G401.6 (cell line): Measurements from ENCODE around the gene KNG1.
"Not testable (repeated sequence)": the region's sequence is repeated elsewhere in the genome, so short reads cannot be mapped to it uniquely, and the experiment has no call there.

Experiments
- FAIRE-seq: peaks from 2 replicates; lab custom pipeline; 2012; peaks lifted over from hg19 to GRCh38; lab: Jason Lieb, UNC

KNG1 gene

DNA sequence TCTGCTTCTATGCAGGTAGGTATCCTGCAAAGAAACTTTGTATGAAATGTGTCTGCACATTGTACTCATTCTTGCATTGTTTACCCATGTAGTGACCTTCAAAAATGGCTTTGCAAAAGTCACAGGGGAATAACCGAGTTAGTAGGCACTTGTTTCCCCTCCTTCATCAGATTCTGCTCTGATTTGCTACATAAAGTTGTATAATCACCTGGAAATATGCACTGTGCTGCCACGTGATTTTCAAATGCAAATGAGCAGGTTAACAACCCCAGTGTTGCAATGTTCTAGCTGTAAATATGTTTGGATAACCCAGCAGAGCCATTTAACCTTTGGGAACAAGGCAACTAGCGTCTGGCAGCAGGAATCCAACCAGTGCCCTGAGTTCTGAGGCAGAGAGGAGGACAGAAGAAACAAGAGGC is at the start of gene KNG1:
Gene KNG1, plus strand, starts transcription at position 321 of the 419 bp plus-strand sequence. CDS start 184 bp downstream, outside the sequence.
- no peak for FAIRE-seq

DNA sequence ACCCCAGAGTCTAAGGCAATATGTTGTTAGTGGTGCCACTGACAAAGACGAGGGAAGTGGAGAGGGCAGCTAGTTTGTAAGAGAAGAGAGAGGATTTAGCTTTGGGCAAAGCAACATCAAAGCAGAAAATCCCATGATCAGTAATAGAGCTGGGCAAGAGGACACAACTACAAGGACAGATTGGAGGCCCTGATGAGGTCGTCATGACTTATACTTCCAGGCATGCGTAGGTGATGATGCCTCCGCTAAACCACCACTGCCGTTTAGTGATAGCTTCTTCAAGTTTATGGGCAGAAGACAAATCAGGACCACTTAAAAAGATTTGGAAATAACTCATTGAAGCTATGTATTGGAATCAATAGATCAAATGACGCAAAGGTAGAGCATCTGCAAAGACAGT is 48.7 kb upstream of the KNG1 start:
- no peak for FAIRE-seq

DNA sequence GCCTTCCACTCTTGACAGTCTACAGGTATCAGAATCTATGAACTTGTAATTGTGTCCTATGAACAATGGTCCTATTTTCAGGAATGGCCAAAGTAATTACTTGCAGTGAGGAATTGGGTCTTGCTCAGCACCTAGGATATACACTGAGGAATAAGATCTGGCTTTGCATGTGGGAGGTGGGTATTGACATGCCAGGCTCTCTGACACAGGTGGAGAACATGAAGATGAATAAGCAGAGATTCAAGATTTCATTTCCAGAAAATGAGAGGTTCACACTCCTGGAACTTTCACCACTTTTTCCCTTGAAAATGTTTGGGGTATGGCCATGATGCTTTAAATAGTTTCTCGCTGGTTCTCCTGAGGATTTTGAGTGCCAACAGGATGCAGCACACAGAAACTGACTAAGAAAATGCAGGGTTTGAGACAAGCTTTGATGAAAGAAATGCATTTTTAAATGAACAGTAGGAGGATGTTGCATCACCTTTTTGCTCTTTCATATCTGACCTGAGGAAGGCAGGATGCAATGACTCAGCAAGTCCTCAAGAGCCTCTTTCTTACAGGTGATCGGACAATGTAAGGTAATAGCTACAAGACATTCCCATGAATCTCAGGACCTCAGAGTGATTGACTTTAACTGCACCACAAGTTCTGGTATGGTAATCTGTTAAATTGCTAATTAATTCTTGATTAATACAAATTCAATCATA is 47.6 kb upstream of the KNG1 start:
- FAIRE-seq = no peak

DNA sequence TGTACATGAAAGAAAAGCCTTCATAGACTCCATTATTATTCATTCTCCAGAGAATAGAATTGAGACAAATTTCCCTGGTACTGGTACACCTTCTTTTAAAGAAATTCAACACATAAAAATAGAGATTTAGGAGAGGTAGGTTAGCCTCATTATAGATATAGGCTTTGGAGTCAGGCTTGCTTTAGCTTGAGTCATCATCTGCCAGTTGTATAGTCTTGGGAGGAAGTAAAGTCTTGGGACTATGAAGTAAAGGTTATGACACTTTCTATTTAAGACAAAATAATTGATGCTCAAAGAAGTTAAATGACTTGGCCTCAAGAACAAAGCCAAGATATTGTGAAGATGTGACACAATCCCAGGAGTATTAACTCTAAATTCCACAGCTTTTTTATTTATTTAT is 47.0 kb upstream of the KNG1 start:
- FAIRE-seq = no peak

DNA sequence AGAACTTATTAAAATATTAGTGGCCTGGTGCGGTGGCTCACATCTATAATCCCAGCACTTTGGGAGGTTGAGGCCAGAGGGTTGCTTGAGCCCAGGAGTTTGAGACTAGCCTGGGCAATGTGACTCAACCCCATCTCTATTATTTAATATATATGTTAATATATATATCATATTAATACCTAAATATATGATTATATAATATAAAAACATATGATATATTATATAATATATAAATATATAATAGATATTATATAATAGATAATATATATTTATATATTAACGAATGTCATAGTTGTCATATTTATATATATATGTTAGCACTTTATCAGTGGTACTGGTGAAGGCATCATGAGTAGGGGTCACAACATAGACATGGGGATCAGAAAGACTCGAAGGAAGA is 46.1 kb upstream of the KNG1 start:
- no peak for FAIRE-seq

DNA sequence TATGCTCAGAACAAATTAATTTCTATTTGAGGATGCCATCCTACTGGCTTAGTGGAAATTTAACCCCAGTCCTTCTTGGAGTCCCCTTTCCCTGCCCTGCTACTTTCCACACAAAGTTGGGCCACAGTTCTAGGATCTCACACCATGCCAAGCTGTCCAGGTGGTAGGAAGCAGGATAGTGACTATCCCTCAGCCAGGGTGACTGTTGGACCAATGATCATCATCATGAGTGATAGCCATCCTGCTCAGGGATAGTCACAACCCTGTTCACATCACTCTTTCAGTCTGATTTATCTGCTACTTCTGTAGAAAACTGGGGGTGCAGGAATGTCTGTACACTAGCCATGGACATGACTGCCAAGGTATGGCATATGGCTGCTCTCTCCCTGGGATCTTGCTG is 38.6 kb upstream of the KNG1 start:
- no peak for FAIRE-seq

DNA sequence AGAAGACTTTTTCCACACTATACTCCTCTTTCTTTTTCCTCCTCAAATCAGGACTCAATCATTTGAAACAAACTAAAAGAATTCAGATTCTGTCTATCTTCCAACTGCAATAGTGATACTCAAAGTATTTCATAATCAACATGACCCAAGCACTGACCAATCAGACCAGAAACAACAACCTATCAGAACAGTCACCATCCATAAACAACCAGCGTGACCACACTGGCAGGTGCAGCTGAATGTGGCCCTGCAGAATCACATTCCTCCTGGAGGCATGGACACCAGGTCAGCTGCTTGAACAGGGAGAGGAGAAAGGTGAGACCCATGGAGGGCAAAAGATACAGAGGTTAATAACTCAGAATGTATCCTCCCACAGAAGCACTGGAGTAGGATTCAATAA is 38.0 kb upstream of the KNG1 start:
- no peak for FAIRE-seq

DNA sequence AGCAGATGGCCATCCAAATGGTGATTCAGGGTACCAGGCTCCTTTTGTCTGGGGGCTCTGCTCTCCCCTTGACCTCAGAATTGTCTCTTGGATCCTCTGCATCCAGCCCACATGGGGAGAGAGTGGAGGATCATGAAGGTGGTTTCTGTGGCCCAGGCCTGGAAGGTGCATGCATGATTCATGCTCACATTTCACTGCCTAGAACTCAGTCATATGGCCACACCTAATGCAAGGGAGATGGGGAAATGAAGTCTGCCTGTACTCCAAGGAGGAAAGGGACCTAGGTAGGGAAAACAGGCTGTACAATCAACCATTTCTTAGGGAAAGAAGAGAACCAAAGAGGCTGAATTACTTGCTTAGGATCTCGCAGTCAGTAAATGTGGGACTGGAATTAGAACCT is 36.3 kb upstream of the KNG1 start:
- FAIRE-seq = no peak

DNA sequence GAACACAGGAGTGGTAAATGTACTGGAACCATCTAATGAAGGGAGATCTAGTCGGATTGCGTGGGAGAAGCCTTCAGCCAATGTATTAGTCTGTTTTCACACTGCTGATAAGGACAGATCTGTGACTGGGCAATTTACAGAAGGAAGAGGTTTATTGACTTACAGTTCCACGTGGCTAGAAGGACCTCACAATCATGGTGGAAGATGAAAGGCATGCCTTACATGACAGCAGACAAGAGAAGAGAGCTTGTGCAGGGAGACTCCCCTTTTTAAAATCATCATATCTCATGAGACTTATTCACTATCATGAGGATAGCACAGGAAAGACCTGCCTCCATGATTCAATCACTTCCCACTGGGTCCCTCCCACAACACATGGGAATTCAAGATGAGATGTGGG is 34.3 kb upstream of the KNG1 start:
- FAIRE-seq = no peak

DNA sequence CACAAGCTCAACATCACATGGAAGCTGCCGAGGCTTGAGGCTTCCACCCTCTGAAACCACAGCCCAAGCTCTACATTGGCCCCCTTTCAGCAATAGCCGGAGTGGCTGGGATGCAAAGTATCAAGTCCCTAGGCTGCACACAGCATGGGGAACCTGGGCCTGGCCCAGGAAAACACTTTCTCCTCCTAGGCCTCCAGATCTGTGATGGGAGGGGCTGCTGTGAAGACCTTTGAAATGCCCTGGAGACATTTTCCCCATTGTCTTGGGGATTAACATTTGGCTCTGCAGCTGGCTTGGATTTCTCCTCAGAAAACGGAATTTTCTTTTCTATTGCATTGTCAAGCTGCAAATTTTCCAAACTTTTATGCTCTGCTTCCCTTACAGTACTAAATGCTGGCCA is 33.2 kb upstream of the KNG1 start:
- no peak for FAIRE-seq

DNA sequence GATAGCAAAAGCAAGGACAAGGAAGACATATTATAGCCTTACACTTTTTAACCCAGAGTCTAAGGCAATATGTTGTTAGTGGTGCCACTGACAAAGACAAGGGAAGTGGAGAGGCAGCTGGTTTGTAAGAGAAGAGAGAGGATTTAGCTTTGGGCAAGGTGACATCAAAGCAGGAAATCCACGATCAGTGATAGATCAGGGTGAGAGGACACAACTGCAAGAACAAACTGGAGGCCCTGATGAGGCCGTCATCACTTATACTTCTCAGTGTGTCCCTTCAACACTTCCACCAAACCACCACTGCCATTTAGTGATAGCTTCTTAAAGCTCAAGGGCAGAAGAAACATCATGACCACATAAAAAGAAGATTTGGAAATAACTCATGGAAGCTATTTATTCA is 30.7 kb upstream of the KNG1 start:
- FAIRE-seq = not testable (repeated sequence)

DNA sequence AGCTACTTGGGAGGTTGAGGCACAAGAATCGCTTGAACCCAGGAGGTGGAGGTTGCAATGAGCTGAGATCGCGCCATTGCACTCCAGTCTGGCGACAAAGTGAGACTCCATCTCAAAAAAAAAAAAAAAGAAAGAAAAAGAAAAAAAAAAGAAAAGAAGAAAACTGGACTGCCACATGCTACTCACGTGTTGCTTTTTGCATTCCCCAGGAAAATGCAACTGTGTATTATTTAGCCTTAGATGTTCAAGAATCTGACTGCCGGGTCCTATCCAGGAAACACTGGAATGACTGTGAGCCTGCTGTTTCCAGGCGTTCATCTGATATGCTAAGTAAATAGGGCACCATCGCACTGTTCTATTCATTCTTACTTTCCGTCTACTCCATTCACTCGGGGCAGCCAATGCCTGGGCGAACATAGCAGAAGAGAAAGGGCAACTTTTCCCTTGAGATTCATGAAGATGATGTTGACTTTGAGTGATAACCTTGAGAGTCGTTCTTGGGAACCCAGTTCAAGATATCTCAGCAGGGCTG is 30.0 kb upstream of the KNG1 start:
- no peak for FAIRE-seq

DNA sequence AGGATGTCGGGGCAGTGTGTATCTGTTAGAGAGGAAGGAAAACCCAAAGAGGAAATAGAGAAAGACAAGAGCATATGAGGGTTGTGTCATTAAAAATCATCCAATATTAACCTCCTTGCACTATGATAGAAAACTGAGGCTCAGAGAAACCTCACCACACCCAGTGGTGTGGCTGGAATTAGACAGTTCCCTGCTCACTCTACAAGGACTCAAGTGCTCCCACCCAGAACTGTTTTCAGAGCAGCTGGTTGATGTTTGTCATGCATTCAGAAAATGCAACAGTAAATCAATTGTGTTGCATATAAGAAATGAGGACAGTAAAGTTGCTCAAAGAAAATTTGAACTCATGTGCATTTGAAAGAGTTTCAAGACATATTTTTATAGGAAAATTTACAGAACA is 26.9 kb upstream of the KNG1 start:
- not testable (repeated sequence) for FAIRE-seq

DNA sequence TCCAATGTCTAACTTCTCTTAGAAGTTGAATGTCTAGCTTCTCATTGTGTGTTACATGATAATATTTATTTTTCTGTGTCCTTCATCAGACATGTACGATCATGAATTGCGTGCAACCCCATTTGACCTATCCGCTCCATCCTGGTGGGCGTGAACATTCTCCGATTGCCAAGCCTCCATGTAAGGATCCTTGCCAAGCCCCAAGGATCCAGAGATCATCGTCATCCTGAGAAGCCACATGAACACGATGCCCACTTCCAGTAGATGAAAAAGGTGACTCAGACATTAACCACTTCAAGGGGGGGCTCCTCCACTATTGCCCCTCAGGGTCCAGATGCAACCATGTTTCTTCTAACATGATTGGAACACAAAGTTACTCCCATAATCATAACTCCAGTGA is 25.5 kb upstream of the KNG1 start:
- FAIRE-seq = no peak

DNA sequence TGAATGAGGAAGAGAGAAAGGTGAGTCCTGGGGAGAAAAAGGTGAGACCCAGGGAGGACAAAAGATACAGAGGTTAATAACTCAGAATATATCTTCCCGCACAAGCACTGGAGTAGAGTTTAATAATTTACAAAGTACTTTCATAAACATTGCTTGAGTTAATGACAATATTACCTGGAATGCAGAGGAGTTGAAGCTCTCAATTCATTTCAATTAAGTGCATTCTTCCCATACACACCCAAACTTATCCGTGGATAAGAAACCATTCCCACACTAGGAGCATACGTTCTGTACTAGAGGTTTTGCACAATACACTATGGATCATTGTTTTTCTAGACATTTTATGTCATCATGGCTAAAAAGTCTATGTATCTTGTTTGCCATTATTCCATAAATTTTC is 23.3 kb upstream of the KNG1 start:
- FAIRE-seq = no peak

DNA sequence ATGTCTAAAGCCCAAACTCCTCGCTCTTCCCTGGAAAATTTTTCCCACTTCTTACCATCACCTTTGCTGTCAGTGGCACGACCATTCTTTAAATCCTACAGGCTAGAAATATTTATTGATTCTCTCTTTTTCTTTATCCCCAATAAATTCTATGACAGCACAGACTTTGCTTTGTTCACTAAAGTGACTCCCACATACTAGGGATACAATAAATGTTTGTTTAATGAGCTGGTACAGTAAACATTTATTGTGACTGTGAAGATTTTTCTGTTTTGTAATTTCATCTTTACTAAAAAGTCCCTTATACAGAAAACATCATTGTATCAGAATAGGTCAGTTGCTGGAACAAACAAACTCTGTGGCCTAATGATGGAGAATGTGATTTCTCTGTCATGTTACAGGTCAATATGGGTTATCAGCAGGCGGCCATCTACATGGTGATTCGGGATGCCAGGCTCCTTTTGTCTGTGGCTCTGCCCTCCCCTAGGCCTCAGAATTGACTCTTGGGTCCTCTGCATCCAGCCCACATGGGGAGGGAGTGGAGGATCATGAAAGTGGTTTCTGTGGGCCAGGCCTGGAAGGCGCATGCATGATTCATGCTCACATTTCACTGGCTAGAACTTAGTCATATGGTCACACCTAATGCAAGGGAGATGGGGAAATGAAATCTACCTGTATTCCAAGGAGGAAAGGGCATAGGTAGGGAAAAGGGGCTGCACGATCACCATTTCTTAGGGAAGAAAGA is 22.7 kb upstream of the KNG1 start:
- no peak for FAIRE-seq

DNA sequence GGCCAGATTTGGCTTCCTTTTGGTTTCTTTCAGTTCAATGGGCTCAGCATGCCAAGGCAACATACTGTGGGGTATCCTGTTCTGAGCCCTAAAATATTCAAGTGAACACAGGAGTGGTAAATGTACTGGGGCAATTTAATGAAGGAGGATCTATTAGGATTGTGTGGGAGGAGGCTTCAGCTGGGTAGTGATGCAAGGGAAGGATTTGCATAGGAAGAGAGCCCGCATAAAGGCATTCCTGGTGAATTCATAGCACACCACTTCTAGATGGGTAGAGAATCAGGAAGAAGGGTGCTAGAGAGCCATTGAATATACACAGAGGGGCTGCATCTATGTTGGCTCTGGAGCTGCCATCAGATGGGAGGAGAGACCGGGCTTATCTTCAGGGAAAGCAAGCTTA is 20.6 kb upstream of the KNG1 start:
- FAIRE-seq = no peak

DNA sequence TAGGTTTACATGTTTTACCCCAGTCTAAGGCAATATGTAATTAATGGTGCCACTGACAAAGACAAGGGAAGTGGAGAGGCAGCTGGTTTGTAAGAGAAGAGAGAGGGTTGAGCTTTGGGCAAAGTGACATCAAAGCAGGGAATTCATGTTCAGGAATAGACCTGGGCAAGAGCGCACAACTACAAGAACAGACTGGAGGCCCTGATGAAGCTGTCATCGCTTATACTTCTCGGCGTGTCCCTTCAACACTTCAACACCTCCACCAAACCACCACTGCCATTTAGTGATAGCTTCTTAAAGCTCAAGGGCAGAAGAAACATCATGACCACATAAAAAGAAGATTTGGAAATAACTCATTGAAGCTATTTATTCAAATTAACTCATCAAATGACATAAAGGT is 19.6 kb upstream of the KNG1 start:
- no peak for FAIRE-seq

DNA sequence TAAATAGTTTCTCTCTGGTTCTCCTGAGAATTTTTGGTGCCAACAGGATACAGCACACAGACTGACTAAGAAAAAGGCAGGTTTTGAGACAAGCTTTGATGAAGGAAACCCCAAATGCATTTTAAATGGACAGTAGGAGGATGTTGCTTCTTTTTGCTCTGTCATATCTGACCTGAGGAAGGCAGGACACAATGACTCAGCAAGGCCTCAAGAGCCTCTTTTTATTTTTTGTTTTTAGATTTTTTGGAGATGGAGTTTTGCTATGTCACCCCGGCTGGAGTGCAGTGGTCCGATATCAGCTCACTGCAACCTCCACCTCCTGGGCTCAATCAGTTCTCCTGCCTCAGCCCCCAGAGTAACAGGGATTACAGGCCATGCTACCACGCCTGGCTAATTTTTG is 16.9 kb upstream of the KNG1 start:
- FAIRE-seq = no peak

DNA sequence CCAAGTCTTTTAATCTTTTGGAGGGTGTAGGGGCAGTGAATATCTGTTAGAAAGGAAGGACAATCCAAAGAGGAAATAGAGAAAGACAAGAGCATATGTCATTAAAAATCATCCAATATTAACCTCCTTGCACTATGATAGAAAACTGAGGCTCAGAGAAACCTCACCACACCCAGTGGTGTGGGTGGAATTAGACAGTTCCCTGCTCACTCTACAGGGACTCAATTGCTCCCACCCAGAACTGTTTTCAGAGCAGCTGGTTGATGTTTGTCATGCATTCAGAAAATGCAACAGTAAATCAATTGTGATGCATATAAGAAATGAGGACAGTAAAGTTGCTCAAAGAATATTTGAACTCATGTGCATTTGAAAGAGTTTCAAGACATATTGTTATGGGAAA is 14.7 kb upstream of the KNG1 start:
- not testable (repeated sequence) for FAIRE-seq

DNA sequence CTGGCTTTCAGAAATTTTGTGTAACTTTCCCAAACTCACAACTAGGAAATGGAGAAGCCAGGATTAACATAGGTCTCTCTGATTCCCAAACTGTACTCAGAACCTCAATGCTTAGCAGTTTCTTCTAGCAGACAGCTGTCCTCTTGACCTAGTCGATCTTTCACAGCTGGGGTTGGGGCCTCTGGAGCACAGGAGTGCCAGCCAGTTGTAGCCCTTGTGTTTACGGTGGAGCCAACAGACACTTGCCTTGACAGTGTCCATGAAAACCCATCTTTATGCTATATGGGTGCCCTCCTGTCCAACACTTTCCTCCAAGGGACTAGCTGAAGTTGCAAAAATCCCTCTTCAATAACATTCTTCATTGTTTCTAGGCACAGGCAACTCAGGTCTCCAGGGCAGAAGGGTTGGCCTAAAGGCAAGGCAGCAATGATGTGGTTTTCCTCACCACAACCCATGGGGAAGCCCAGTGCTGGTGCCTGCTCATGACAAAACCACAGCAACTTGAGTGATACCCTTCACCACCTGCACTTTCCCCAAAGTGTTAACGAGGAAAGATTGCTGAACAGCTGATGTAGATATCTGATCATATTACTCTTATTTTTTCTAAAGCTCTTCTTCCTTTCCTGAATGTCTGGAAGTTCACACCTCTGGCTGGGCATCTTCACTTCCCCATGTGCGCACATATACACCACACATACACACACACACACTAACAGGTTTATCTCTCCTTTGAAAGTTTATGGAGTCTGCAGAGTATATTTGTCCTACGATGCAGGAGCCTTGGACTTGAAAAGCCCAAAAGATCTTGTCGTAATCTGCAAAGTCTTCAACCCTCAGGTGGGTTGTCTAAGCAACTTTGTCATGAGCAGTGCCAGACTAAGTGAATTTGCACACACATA is 11.0 kb upstream of the KNG1 start:
- no peak for FAIRE-seq

DNA sequence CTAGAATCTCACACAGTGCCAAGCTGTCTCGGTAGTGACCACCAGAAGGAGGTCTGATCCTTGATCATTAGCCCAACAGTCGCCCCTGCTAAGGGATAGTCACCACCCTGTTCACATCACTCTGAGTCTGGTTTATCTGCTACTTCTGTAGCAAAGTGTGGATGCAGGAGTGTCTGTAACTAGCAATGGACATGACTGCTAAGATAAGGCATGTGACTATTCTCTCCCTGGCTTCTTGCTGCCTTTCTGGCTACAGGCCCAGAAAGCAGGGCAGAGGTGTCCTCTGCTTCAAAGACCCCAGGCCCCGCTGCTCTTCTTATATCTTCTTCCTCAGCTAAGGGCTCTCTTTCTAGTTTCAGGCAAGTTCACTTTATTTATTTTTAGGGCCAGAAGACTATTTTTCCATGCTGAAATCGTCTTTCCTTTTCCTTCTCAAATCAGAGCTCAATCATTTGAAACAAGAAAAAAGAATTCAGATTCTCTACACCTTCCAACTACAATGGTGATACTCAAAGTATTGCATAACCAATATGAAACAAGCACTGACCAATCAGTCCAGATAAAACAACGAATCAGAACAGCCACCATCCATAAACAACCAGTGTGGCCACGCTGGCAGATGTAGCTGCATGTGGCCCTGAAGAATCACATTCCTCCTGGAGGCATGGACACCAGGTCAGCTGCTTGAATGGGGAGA is 8.0 kb upstream of the KNG1 start:
- FAIRE-seq = no peak
